Lung (tissue), 12 donors: ENCODE results near the gene PEX14. TPM values are rescaled to one million over a fixed set of nuclear protein-coding genes. Genes with fewer than 3 reads are reported as not detected.

Experiments used
- ATAC-seq: fragments of 200-7000 bp; cut with Tn5 transposase; one replicate; pipeline ENCODE4 v1.9.1; 2020; ENCODE audit warnings: moderate number of reproducible peaks; ENCODE audit not compliant: insufficient read depth, low FRiP score
- DNase-seq, 3 donors: peaks; one replicate each; pipeline ENCODE4 v3.0.0-alpha.2; 2013 to 2017
- H3K27ac ChIP-seq, 2 donors: one replicate each; pipeline ENCODE4 v1.5.1; 2013; ENCODE audit warnings: mild to moderate bottlenecking in 2 of 2, moderate library complexity in 2 of 2, control low read depth in 1 of 2, inconsistent platforms in 1 of 2, low read depth in 1 of 2, low read length in 1 of 2
- H3K27me3 ChIP-seq, 3 donors: one replicate each; pipeline ENCODE4 v1.5.1; 2013; ENCODE audit warnings: low read length in 2 of 3; ENCODE audit not compliant: control insufficient read depth in 3 of 3, insufficient read depth in 3 of 3
- H3K36me3 ChIP-seq, 4 donors: one replicate each; pipeline ENCODE4 v1.5.1; 2013; ENCODE audit warnings: low read length in 4 of 4, mild to moderate bottlenecking in 1 of 4, moderate library complexity in 1 of 4; ENCODE audit not compliant: control insufficient read depth in 4 of 4, insufficient read depth in 4 of 4
- H3K4me1 ChIP-seq, 5 donors: one replicate each; pipeline ENCODE4 v1.5.1; 2013; ENCODE audit warnings: low read length in 5 of 5, mild to moderate bottlenecking in 2 of 5, moderate library complexity in 1 of 5; ENCODE audit not compliant: control insufficient read depth in 5 of 5, insufficient read depth in 5 of 5
- H3K4me3 ChIP-seq: one replicate; pipeline ENCODE4 v1.5.1; 2013; ENCODE audit warnings: mild to moderate bottlenecking, control low read depth, moderate library complexity
- H3K9ac ChIP-seq, 2 donors: one replicate each; pipeline ENCODE4 v1.5.1; 2013; ENCODE audit warnings: low read length in 2 of 2, control low read depth in 1 of 2; ENCODE audit not compliant: insufficient read depth in 1 of 2
- H3K9me3 ChIP-seq, 4 donors: one replicate each; pipeline ENCODE4 v1.5.1; 2013; ENCODE audit warnings: low read length in 3 of 4, mild to moderate bottlenecking in 1 of 4, moderate library complexity in 1 of 4; ENCODE audit not compliant: control insufficient read depth in 4 of 4, insufficient read depth in 3 of 4
- CTCF ChIP-seq: IDR thresholded peaks from 2 replicates; pipeline ENCODE4 v1.5.1; 2012; ENCODE audit warnings: mild to moderate bottlenecking; ENCODE audit errors: control extremely low read depth, extremely low read depth
- WGBS, 2 donors: extraction: QIAGEN DNeasy Blood & Tissue Kit; methylation state at CpG; one replicate each; pipeline ENCODE4 v1.1.7; 2013; 5-methylcytosine and 5-hydroxymethylcytosine counted together
- polyA plus RNA-seq, 2 donors: library from polyadenylated mRNA; stranded (reverse); fragments of 200-250 nt; gene quantifications; one replicate each; pipeline ENCODE4 v1.2.1, GENCODE V29; 2013
- total RNA-seq, 2 donors: library from RNA; depleted of rRNA in 1 of 2; stranded (reverse); fragments of >200 nt in 1 of 2; gene quantifications; one replicate each; pipeline ENCODE4 v1.2.1, GENCODE V29; 2014 to 2021
- donor health status: control.
- donor health status: control.
- donor health status: Bipolar disorder and iron deficiency.
- donor health status: healthy.
- donor health status: DM: yes; HTN: yes; CAD: no.

PEX14 gene
- total and polyA plus RNA-seq, 4 donors, result 18.1 to 29.2 (median 20.8) TPM

GRCh38 chr1:10671090-10671489 lies 196.3 kb downstream of the PEX14 start:
- Histone ChIP-seq H3K27ac (peak overlapping the region in 1 of 2 donors; percentile 71), H3K4me3 (no peak overlapping the region)

GRCh38 chr1:10671622-10672342 lies 197.0 kb downstream of the PEX14 start:
- Histone ChIP-seq H3K4me3 (no peak overlapping the region), H3K36me3 (no peaks in the 10 kb centered on the region), H3K27ac (peak overlapping the region in 1 of 2 donors; percentile 71), H3K27me3 (no peaks in the 10 kb centered on the region), H3K4me1 (peaks cover 0 to 72% (median 30%) of the 10 kb centered on the region in 5 donors), H3K9me3 (no peaks in the 10 kb centered on the region), H3K9ac (no peak overlapping the region)
- WGBS, 2 donors, result 65 to 75% methylated on average over 26 to 27 of the region's 27 CpGs
- no peak for TF ChIP-seq CTCF
- ATAC-seq, result no peak
- DNase-seq, result no peak

More at GRCh38 chr1:10671090-10671489, 196.3 kb downstream of the PEX14 start:
- 27 to 51% methylated on average over 18 of the region's 18 CpGs for WGBS, 2 donors
- H3K9me3 ChIP-seq, result no peaks in the 10 kb centered on the region
- no peaks in the 10 kb centered on the region for H3K36me3 ChIP-seq
- peak in 1 of 3 donors; percentile 50 for DNase-seq
- H3K9ac ChIP-seq, result no peak overlapping the region
- no peak for ATAC-seq
- no peaks in the 10 kb centered on the region for H3K27me3 ChIP-seq
- no peak for TF ChIP-seq CTCF
- H3K4me1 ChIP-seq, result peaks cover 0 to 74% (median 31%) of the 10 kb centered on the region in 5 donors

DNA sequence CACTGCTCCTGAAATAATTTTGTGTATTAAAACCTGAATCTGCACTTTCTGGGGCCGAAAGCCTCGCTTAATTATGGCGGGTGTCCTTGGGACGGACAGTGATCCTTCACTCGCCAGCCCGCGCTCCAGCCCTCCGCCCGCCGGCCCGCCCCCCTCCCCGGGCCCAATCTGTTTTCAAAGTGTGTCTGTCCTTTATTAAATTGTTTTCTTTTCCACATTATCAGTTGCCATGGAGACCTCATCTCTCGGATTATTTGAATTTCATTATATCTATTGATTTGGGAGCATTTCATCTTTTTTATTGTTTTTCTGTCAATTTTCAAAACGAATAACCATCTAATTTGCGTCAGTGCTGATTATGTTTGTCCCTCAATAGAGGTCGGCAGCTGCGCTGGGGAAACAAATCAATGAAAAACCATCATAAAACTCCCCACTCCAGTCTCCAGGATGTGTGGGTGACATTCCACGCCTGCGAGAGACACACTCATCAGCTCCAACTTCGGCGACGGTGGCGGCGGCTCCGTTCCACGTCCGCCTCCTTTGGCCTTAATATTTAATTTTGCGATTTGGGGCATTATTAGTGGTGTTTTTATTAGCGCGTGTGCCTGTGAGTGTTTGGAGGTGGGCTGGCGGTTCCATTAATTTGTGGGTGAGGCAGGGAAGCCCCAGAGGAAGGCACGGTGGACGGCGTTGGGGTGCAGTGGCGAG lies 197.7 kb downstream of the PEX14 start:
- ATAC-seq, result no peak
- H3K27ac ChIP-seq, result peak overlapping the region in 1 of 2 donors; percentile 23
- H3K9me3 ChIP-seq, result no peaks in the 10 kb centered on the region
- peaks cover 0 to 72% (median 30%) of the 10 kb centered on the region in 5 donors for H3K4me1 ChIP-seq
- DNase-seq, result no peak
- TF ChIP-seq CTCF, result no peak
- H3K27me3 ChIP-seq, result no peaks in the 10 kb centered on the region
- WGBS, 2 donors, result 73 to 83% methylated on average over 35 of the region's 35 CpGs
- no peak overlapping the region for H3K4me3 ChIP-seq
- no peak overlapping the region for H3K9ac ChIP-seq
- no peaks in the 10 kb centered on the region for H3K36me3 ChIP-seq
